Measurements from ENCODE around the gene ACKR1. TPM values are rescaled to one million over a fixed set of nuclear protein-coding genes. Genes with fewer than 3 reads are reported as not detected.

The ACKR1 gene
- total RNA-seq, 4 donors from 2014 or later = 5.4 to 51.2 (median 21.5) TPM

- H3K9me3 ChIP-seq = no peaks in the 10 kb centered on the region
- no peak overlapping the region for H3K4me3 ChIP-seq
- H3K27ac ChIP-seq = no peak overlapping the region
- no peaks in the 10 kb centered on the region for H3K4me1 ChIP-seq
- no peaks in the 10 kb centered on the region for H3K36me3 ChIP-seq
- TF ChIP-seq POLR2A (IDR thresholded peaks at IDR 0.05) (no peak), CTCF (IDR thresholded peaks at IDR 0.05) (no peak)
- H3K27me3 ChIP-seq = no peaks in the 10 kb centered on the region
- DNase-seq = no peak
Observed at GRCh38 chr1:159212596-159212995, 7.9 kb downstream of the ACKR1 start.

GRCh38 chr1:159214149-159214760 is 9.6 kb downstream of the ACKR1 start:
- Histone ChIP-seq H3K27me3 (no peaks in the 10 kb centered on the region), H3K4me3 (no peak overlapping the region), H3K27ac (no peak overlapping the region), H3K9me3 (no peaks in the 10 kb centered on the region), H3K4me1 (no peaks in the 10 kb centered on the region), H3K36me3 (no peaks in the 10 kb centered on the region)
- no peak for TF ChIP-seq POLR2A (IDR thresholded peaks at IDR 0.05)
- TF ChIP-seq CTCF (IDR thresholded peaks at IDR 0.05) = peak; percentile 37 to 87 (median 68)
- peak in 1 of 3 donors; percentile 67 for DNase-seq

GRCh38 chr1:159218649-159219636 is 14.3 kb downstream of the ACKR1 start:
- H3K4me1 ChIP-seq = no peaks in the 10 kb centered on the region
- TF ChIP-seq POLR2A (IDR thresholded peaks at IDR 0.05) = no peak
- TF ChIP-seq CTCF (IDR thresholded peaks at IDR 0.05) = no peak
- no peaks in the 10 kb centered on the region for H3K27me3 ChIP-seq
- H3K27ac ChIP-seq = no peak overlapping the region
- no peak overlapping the region for H3K4me3 ChIP-seq
- no peak for DNase-seq
- no peaks in the 10 kb centered on the region for H3K36me3 ChIP-seq
- no peaks in the 10 kb centered on the region for H3K9me3 ChIP-seq

- DNase-seq = no peak
- Histone ChIP-seq H3K27ac (no peak overlapping the region), H3K36me3 (no peaks in the 10 kb centered on the region), H3K4me3 (no peak overlapping the region), H3K4me1 (no peaks in the 10 kb centered on the region), H3K9me3 (no peaks in the 10 kb centered on the region), H3K27me3 (no peaks in the 10 kb centered on the region)
- TF ChIP-seq CTCF (IDR thresholded peaks at IDR 0.05) (no peak), POLR2A (IDR thresholded peaks at IDR 0.05) (no peak)
Observed at GRCh38 chr1:159222075-159222865, 17.6 kb downstream of the ACKR1 start.

- Histone ChIP-seq H3K4me3 (no peak overlapping the region), H3K9me3 (no peaks in the 10 kb centered on the region), H3K36me3 (no peaks in the 10 kb centered on the region), H3K4me1 (no peaks in the 10 kb centered on the region), H3K27me3 (no peaks in the 10 kb centered on the region), H3K27ac (no peak overlapping the region)
- no peak for DNase-seq
- TF ChIP-seq POLR2A (IDR thresholded peaks at IDR 0.05) (no peak), CTCF (IDR thresholded peaks at IDR 0.05) (no peak)
Observed at GRCh38 chr1:159223004-159223403, 18.3 kb downstream of the ACKR1 start.
